NCI-H460 (cell line): Measurements from ENCODE around the gene PCDHGA1. TPM values are rescaled to one million over a fixed set of nuclear protein-coding genes. Genes with fewer than 3 reads are reported as not detected.

Experiments
- DNase-seq: peaks from one replicate; pipeline ENCODE4 v3.0.0-alpha.2; 2016; ENCODE audit warnings: low read depth; ENCODE audit errors: extremely low read depth
- total RNA-seq: library from RNA; depleted of rRNA; stranded (reverse); fragments of >200 nt; shearing (Covaris generic); gene quantifications from 2 replicates; pipeline ENCODE4 v1.2.3, GENCODE V29; 2014

Gene PCDHGA1
- total RNA-seq, 1 experiment from 2014 or later = 1.6 TPM

DNA sequence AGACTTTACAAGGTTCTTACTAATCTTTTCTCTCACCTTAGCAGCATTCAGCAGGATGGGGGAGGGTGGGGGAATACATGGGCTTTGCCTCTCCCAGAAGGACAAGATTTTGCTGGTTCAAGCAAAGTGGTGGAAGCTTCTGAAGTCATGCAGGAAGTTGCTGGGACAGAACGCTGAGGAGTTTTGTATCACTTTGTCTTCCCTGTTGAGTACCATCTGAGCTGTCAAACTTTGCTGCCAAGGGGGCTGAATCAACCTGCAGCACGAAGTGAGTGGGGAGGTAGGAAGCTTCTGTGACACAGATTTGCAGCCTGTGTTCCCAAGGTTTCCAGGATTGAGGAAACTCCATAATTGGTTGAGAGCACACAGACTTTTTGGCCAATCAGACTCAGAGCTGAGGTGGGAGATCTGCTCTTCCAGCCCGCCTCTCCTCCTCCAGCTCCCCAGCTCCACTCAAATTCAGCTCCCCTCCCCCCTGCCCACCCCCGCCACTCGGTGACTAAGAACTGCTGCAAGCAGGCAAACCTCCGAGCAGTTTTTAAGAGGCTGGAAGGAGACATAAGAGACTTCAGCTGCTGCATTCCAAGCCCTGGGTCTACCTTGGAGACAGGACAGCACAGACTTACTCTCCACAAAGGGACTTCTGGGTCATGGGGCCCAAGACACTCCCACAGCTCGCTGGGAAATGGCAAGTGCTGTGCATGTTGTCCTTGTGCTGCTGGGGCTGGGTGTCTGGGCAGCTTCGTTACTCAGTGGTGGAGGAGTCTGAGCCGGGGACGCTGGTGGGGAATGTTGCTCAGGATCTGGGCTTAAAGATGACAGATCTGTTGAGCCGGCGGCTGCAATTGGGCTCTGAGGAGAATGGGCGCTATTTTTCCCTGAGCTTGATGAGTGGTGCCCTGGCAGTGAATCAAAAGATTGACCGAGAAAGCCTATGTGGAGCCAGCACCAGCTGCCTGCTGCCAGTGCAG is 158.6 kb downstream of the PCDHGA1 start, which contains the start of gene PCDHGC5:
Gene PCDHGC5 (plus strand): TSS at position 491 of the 971 bp plus-strand sequence. CDS start 160 bp downstream, at position 651.
- DNase-seq = no peak

DNA sequence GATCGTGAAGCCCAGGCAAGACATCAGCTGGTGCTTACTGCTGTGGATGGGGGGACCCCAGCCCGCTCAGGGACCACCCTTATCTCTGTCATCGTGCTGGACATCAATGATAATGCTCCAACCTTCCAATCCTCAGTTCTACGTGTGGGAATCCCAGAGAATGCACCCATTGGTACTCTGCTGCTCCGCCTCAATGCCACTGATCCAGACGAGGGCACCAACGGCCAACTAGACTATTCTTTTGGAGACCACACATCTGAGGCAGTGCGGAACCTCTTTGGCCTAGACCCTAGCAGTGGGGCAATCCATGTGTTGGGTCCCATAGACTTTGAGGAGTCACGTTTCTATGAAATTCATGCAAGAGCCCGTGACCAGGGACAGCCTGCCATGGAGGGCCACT is 159.5 kb downstream of the PCDHGA1 start:
- no peak for DNase-seq

DNA sequence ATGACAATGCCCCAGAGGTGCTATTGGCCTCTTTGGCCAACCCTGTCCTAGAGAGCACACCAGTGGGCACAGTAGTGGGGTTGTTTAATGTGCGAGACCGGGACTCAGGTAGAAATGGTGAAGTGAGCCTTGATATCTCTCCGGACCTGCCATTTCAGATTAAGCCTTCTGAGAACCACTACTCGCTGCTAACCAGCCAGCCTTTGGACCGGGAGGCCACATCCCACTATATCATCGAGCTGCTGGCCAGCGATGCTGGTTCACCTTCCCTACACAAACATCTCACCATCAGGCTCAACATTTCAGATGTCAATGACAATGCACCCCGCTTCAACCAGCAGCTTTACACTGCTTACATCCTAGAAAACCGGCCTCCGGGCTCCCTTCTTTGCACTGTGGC is 160.0 kb downstream of the PCDHGA1 start:
- no peak for DNase-seq

DNA sequence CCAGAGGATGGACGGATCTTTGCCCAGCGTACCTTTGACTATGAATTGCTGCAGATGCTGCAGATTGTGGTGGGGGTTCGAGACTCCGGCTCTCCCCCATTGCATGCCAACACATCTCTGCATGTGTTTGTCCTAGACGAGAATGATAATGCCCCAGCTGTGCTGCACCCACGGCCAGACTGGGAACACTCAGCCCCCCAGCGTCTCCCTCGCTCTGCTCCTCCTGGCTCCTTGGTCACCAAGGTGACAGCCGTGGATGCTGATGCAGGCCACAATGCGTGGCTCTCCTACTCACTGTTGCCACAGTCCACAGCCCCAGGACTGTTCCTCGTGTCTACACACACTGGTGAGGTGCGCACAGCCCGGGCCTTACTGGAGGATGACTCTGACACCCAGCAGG is 160.5 kb downstream of the PCDHGA1 start:
- no peak for DNase-seq

DNA sequence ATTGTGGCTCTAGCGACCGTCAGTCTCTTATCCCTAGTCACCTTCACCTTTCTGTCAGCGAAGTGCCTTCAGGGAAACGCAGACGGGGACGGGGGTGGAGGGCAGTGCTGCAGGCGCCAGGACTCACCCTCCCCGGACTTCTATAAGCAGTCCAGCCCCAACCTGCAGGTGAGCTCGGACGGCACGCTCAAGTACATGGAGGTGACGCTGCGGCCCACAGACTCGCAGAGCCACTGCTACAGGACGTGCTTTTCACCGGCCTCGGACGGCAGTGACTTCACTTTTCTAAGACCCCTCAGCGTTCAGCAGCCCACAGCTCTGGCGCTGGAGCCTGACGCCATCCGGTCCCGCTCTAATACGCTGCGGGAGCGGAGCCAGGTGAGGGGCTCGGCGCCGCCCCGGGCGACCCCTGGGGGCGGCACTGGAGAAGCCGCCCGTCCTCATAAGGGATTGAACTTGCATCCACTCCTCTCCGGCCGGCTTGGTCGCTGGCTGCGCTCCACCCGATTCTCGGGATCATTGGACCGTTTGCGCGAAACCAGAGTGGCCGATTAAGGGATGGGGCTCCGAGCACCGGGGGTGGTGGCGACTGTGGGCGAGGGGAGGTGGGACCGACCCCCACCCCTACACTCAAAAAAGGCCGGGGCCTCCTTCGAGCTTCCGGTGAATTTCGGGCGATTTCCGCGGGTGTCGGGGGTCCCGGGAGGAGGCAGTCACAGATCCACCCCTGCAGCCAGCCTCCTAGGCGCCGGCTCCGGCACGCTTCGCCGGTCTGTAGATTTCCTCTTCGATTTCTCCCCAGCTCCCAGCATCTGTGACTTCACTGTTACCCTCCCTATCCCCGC is 161.2 kb downstream of the PCDHGA1 start:
- DNase-seq = no peak

DNA sequence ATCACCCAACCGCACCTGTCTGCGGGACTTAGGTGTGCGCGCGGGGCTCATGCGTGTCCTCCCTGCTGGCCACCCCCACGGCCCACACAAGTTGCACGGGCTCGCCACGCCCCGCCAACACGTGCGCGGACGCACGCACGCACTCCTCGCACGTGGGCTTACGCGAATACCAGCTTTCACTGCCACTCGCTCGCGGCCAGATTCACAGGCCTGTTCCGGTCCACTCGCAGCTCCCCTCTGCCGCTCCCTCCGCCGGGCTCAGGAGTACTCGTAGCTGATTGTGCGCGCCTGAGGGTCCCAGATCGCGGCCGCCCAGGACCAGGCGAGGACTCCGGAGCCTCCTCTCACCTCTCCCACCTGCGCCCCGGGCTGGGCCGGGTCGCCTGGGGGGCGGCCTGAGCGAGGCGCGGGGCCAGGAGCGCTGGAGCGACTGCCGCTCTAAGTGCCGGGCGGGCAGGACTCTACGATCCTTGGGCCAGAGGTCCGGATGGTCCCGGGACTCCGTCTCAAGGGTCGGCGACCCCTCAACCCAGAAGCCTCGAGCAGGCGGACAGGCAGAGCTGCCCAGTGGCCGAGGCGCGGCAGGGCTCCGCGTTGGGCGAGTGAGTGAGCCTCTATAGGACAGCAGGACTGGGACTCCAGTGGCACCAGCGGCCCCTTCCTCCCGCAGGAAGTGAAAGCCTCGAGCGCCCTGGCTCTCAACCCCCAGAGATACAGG is 162.0 kb downstream of the PCDHGA1 start:
- DNase-seq = no peak

DNA sequence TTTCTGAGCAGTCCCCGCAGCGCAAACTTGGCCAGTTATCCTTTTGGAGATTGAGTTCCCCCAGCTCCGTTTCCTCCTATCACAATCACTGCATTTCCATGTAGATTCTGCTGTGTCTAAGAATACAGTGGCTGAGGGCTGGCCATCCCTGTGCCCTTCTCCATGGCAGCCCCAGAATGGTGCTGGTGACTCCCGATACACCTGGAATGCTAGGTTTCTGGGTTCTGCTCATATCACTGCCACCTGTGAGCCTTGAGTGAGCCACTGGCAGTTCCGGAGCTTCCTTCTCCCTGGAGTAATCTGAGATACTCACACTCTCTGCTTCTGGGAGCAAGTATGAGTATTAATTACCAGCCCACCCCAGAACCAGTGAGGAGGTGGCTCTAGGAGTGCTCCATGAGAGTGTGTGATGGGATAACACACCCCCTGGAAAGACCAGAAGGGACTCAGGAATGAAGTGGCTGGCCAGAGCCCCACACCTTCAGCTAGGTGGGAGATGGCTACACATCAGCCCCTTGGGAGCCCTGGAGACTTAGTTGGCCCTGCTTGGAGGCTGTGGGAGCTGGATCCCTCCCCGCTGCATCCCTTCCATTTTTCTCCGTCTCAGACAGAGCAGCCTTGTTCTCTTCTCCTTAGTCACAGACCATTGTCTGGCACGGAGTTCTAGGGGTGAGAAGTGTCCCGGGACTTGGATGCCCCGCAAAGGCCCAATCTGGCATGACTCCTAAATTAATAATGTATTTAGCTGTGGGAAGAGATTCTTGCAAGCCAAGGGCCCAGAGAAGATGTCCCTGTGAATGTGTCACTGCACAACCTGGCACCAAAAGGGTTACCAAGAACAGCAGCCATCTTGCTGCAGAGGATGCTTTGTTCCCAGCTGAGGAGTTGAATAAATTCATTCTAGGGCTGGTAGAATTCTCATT is 163.4 kb downstream of the PCDHGA1 start:
- DNase-seq = no peak

DNA sequence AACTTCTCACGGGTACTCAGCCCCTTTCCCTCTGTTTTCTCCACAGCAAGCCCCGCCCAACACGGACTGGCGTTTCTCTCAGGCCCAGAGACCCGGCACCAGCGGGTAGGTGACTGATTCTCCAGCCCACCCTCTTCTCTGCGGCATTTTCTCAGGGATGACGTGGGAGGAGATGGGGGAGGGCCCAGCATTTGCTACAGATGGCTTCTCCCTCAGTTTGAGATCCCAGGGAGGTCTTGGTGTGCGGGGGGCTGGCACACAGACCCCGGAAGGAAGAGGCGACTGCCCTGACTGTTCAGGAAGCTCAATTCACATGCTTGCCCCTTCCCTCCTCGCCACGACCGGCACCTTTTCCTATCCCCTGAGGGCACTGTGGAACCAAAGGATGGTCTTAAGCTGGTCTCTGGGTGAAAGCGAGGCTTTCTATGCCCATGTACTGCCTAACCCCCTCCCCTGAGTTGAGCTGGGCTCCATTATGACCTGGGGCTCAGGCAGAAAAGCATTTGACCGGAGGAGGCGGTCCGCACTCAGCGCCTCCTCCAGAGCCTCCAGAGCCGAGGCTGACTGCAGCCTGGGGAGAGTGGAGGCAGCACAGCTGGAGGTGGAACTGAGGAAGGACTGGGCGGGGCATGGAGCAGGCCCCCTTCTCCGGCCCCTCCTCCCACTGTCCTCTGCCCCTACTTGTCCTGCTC is 164.6 kb downstream of the PCDHGA1 start:
- DNase-seq = no peak

DNA sequence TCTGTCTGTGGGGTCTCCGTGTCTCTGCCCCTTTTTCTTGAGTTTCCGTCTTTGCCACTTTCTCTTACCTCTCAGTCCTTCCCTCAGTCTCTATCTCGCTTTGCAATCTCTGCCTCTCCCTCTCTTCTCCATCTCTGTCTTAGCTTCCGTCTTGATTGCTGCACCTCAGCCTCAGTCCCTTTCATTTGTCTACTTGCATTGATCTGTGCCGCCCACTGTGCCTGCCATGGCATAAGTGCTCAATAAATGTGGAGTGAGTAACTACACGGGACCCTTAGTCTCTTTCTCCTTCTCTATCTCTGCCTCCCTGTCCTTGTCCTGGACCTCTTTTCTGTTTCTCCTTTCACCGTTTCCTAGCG is 165.1 kb downstream of the PCDHGA1 start:
- no peak for DNase-seq

DNA sequence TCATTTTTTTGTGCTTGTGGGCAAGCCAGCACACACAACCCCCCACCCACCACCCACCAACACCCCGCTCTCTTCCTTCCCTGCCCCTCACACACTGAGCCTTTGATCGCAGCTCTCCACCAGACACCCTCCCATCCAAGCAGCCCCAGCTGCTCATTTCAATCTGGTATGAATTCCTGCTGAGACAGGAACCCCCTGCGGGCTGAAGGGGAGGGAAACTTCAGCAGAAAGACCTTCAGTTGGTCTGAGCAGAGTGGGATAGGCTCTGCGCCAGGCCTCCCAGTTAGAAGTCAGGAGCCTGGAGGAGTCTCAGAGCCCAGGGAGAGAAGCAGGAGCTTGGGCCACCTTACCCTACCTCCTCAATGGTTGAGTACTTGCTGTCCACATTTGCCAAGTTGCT is 165.7 kb downstream of the PCDHGA1 start:
- no peak for DNase-seq

DNA sequence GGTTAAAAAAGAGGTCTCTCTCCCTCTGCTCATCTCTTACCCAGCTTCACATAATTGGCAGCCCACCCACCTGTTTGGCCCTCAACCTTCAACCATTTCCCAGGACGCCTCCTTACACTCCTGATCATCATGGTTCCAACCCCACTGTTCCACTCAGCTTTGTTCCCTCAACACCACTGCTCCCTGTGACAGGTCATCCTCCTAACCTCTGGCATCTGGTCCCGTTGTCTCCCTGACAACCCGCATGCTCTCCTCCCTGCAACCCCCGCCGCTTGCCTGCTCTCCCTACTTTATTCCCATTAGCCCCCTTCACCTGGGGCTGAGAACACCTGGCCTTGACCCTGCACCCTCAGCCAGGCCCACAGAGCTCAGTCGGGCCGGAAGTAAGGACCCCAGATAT is 171.4 kb downstream of the PCDHGA1 start:
- no peak for DNase-seq

DNA sequence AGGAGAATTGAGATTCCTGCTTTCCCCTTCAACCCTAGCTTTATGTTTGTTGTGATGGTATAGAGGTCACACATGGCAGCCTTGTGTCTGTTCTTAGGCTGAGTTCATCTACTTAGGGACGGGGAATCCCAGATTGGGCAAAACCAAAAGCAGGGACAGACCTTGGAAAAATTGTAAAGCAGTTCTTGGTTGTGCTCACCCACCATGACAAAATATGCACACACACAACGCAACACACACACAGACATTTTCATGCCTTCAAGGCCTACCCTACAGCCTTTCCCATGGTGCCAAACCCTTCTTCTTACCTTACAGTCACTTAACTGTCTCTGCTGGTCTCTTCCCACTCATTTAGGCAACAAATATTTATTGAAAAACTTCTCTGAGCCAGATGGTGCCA is 173.4 kb downstream of the PCDHGA1 start:
- no peak for DNase-seq

DNA sequence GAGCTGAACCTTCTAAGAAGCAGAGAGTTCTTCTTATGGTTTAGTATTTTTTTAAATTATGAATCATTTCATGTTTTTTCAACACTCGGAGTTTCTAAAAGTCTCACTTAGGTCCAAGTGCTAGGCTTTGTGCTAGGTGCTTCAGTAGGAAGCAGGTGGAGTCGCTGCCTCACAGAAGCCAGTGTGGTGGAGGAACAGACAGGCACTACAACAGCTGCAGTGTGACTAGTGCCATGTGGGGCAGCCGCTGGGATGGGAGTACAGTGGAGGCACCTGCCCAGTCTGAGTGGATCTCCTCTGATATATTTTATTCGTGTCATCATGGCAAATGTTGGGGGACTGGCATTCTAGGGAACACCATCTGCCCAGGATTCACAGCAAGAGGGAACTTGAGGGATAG is 173.9 kb downstream of the PCDHGA1 start:
- DNase-seq = no peak

DNA sequence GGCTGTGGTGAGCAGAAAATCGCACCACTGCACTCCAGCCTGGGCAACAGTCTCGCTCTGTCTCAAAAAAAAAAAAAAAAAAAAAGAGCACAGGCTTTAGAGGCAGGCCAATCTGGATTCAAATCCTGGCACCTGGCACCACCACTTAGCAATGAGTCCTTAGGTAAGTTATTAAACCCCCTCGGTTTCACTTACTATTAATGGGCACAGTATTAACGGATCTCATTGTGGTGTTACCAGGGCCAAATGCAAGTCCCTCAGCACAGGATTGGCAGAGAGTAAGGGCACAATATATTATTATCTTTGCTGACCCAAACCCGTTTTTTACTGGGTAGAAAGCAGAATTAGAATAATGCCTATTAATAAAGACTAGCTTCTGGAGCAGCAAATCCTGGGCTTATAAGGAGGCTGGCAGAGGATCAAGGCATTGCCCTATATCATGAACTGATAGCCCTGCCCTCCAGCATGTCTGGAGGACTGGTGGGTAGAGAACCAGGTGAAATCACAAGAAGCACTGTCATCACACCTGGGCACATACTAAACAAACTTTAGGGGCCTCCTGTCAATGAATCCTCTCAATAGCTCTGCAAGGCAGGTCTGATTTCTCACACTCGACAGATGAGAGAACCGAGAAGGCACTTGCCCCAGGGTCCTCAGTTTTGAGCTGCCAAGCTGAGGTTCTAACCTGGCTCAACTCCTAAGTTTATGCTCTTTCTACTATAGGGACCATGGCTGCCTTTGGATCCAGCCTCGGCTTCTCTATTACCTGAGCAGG is 176.3 kb downstream of the PCDHGA1 start:
- DNase-seq = no peak

DNA sequence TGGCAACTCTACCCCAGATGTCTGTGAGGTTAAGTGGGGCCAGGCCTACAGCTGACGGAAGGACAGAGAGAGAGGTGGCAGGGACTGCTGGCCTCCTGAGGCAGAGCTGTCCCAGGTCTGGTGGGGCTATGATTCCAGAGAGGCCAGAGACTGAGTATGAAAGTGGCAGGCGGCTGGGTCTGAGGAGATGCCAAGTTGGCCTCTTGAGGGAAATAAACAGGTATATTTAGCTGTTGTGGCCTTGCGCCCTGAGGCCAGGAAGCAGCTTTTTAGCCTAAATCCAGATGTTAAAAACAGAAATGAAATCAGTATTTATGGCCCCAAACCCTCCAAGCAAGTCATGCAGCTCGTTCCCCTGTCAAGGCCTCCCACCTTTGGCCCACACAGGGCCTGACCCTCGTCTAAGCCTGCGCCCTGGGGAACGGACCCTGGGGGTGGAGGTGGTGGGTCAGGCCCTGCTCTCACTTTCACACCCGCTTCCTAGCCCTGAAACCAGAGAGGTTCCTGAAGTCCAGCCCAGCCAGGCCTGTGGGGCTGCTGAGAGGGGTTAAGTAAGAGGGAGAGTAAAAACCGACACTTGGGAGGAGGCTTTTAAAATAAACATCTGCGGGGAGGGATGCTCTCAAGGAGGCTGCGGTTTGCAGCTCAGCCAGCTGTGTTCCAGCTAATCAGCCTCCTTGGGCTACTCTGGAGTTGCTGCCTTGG is 177.2 kb downstream of the PCDHGA1 start:
- DNase-seq = no peak

DNA sequence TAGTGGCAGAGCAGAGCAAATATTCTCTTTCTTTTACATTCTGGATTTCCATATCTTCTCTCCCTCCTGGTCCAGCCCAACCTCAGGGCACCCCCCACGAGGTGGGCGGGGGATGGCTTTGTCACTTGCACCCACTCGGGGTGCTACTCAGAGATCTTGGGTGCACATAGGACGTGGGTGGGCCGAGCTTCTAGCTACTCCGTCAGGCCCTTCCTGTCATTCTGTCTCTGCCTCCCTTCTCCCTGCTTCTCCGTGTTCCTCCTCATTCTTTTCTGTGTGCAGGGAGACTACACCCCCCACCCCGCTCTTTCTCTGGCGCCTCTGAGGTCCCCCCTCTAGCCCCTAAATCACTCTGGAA is 178.1 kb downstream of the PCDHGA1 start:
- DNase-seq = no peak

DNA sequence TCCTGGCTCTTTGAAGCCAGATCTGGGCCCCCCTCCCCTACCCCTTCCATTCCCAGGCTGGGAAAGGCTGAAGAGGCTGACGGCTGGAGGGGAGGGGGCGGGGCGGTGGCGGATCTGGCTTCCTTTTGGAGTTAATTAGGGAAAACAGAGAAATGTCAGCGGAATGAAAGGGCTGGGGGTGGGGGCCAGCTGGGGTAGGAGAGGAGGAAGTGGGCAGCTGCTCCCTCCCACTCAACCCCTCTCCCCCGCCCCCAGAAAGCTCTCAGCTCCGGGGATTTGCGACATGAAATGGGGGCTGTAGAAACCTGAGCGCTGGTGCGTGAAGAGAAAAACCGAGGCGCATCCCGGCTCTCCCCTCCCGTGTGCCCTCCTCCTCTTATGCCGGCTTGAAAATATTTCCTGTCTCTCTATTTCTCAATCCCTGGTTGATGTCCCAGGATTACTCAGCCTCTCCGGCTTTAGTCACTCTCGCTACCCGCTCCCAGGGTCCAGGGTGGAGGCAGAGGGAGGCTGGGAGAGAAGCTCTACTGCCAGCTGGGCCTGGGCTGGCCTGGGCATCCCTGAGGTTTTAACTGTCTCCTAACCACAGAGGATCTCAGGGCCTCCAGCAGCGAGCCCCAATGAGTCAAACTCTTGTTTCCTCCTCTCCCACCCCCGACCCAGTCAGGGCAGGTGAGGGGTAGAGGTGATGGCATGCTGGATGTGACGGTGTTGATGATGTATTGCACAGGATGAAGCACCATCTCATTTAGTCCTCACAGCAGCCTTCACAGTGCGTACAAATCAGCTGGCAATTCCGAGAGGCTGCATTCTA is 178.7 kb downstream of the PCDHGA1 start:
- peak; percentile 12 for DNase-seq
